SK-N-SH treated with all-trans-retinoic acid at 6 μM for 48 hours (cell line): ENCODE measurements around the gene ACOX1.

ENCODE experiments used
- ATAC-seq: fragments of 200-7000 bp; cut with Tn5 transposase; 3 replicates; pipeline ENCODE4 v1.9.1; 2020; ENCODE audit warnings: mild to moderate bottlenecking, moderate library complexity
- CSDC2 ChIP-seq: fragments of 250-450 bp; sonication (Bioruptor Pico); IDR thresholded peaks from 2 replicates; pipeline ENCODE4 v1.5.0; 2020; ENCODE audit warnings: mild to moderate bottlenecking, moderate library complexity
- ESRRG ChIP-seq: fragments of 250-450 bp; sonication (Bioruptor Pico); IDR thresholded peaks from 2 replicates; pipeline ENCODE4 v1.6.1; 2021; ENCODE audit warnings: mild to moderate bottlenecking
- GLIS3 ChIP-seq: fragments of 250-450 bp; sonication (Bioruptor Pico); IDR thresholded peaks from 2 replicates; pipeline ENCODE4 v1.5.0; 2020; ENCODE audit warnings: mild to moderate bottlenecking, moderate library complexity
- ISL1 ChIP-seq: fragments of 250-450 bp; sonication (Bioruptor Pico); IDR thresholded peaks from 2 replicates; pipeline ENCODE4 v2.1.2; 2022; ENCODE audit warnings: mild to moderate bottlenecking, moderate library complexity
- OSR1 ChIP-seq: fragments of 250-450 bp; sonication (Bioruptor Pico); IDR thresholded peaks from 2 replicates; pipeline ENCODE4 v1.8.0; 2022; ENCODE audit warnings: moderate library complexity, mild to moderate bottlenecking, inconsistent platforms
- PPARA ChIP-seq: fragments of 250-450 bp; sonication (Bioruptor Pico); IDR thresholded peaks from 2 replicates; pipeline ENCODE4 v1.5.0; 2020; ENCODE audit warnings: mild to moderate bottlenecking, borderline replicate concordance
- RARB ChIP-seq: fragments of 250-450 bp; sonication (Bioruptor Pico); IDR thresholded peaks from 2 replicates; pipeline ENCODE4 v1.8.0; 2021; ENCODE audit warnings: mild to moderate bottlenecking, moderate library complexity
- SNAI2 ChIP-seq: fragments of 250-450 bp; sonication (Bioruptor Pico); IDR thresholded peaks from 2 replicates; pipeline ENCODE4 v1.5.0; 2020; ENCODE audit warnings: mild to moderate bottlenecking, moderate library complexity
- ZC3H10 ChIP-seq: fragments of 250-450 bp; sonication (Bioruptor Pico); IDR thresholded peaks from 2 replicates; pipeline ENCODE4 v1.5.1; 2021; ENCODE audit warnings: mild to moderate bottlenecking, moderate library complexity
- ZFP3 ChIP-seq: fragments of 250-450 bp; sonication (Bioruptor Pico); IDR thresholded peaks from 2 replicates; pipeline ENCODE4 v1.5.0; 2020; ENCODE audit warnings: mild to moderate bottlenecking, moderate library complexity
- ZFP30 ChIP-seq: fragments of 450-650 bp; formaldehyde crosslinking; IDR thresholded peaks from 2 replicates; pipeline ENCODE4 v1.5.0; 2022; ENCODE audit warnings: mild to moderate bottlenecking, moderate library complexity
- ZNF565 ChIP-seq: fragments of 450-650 bp; formaldehyde crosslinking; conservative IDR thresholded peaks from 2 replicates; pipeline ENCODE4 v1.5.0; 2020; ENCODE audit warnings: low read depth, mild to moderate bottlenecking, moderate library complexity
- ZNF70 ChIP-seq: fragments of 450-650 bp; formaldehyde crosslinking; IDR thresholded peaks from 2 replicates; pipeline ENCODE4 v1.5.0; 2020; ENCODE audit warnings: mild to moderate bottlenecking, moderate library complexity
- TF ChIP-seq, protein P1 (sequence below): fragments of 250-450 bp; sonication (Bioruptor Pico); IDR thresholded peaks from 2 replicates; pipeline ENCODE4 v1.5.1; 2021; ENCODE audit warnings: mild to moderate bottlenecking, moderate library complexity
- TF ChIP-seq, protein P2 (sequence below): fragments of 250-450 bp; sonication (Bioruptor Pico); IDR thresholded peaks from 2 replicates; pipeline ENCODE4 v1.8.0; 2021; ENCODE audit warnings: low read depth, mild to moderate bottlenecking, moderate library complexity, borderline replicate concordance

The ACOX1 gene

DNA sequence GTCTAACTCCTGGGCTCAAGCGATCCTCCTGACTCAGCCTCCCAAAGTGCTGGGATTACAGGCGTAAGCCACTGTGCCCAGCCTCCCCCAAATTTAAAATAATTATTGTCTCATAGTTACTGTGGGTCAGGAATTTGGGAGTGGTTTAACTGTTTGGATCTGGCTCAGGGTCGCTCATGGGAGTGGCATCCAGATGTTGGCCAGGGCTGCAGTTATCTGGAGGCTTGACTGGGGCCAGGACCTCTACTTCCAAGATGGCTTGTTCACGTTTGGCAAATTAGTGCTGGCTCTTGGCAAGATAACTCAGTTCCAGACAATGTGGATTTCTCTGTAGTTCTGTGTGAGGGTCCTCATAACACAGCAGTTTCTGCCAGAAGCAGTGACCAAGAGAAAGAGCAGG, 8.1 kb upstream of the ACOX1 start:
- TF ChIP-seq ISL1 (CRISPR knock-in tag) (no peak), RARB (CRISPR knock-in tag) (no peak), ESRRG (CRISPR knock-in tag) (no peak), OSR1 (CRISPR knock-in tag) (no peak)
- no peak for ATAC-seq

DNA sequence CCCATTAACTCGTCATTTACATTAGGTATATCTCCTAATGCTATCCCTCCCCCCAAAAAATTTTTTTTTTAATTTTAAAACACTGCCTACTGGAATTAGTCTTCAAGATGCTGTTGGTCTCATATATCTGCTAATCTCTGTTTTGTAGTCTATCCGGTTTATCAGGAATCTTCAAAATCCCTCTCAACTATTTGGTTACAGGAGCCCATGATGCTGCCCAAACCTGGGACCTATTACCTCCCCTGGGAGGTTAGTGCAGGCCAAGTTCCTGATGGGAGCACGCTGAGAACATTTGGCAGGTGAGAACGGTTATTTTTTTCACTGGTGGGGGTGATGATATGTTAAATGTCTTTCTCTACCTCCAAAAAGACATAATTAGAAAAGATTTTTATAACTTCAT, 7.0 kb upstream of the ACOX1 start:
- TF ChIP-seq CSDC2: no peak
- TF ChIP-seq RARB (CRISPR knock-in tag): no peak
- ATAC-seq: no peak

DNA sequence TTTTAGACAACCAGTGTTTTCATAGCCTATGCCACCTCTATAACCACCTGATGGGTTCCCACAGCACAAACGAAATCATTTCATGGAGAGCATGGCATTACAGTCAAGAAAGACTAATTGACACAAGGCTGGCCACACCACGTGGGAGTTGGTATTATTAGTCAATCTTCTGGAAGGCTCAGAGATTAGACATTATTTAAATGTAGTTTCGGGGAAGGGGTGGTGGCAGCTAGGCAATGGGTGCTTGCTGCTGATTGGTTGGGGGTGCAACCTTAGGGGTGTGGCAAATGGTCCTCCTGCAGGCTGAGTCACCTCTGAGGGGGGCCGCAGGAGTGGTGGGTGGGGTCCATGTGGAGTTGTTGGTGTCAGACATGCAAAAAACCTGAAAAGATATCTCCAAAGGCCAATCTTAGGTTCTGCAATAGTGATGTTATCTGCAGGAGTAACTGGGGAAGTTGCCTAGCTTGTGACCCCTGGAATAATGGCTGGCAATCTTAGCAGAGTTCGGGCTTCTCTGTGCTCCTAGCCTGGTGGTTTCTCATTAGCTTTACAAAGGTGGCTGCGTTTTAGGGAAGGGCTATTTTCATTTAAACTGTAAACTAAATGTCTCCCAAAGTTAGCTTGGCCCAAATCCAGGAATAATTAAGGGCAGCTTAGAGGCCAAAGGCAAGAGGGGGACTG, 4.7 kb upstream of the ACOX1 start:
- no peak for ATAC-seq
- TF ChIP-seq OSR1 (CRISPR knock-in tag) (no peak), GLIS3 (CRISPR knock-in tag) (no peak), ZFP3 (no peak), ZFP30 (CRISPR knock-in tag) (no peak), ZNF70 (CRISPR knock-in tag) (no peak), RARB (CRISPR knock-in tag) (no peak), ESRRG (CRISPR knock-in tag) (no peak), PPARA (no peak), ZC3H10 (no peak)
- TF ChIP-seq, protein P1, sequence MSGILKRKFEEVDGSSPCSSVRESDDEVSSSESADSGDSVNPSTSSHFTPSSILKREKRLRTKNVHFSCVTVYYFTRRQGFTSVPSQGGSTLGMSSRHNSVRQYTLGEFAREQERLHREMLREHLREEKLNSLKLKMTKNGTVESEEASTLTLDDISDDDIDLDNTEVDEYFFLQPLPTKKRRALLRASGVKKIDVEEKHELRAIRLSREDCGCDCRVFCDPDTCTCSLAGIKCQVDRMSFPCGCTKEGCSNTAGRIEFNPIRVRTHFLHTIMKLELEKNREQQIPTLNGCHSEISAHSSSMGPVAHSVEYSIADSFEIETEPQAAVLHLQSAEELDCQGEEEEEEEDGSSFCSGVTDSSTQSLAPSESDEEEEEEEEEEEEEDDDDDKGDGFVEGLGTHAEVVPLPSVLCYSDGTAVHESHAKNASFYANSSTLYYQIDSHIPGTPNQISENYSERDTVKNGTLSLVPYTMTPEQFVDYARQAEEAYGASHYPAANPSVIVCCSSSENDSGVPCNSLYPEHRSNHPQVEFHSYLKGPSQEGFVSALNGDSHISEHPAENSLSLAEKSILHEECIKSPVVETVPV (CRISPR knock-in tag): no peak
- TF ChIP-seq, protein P2, sequence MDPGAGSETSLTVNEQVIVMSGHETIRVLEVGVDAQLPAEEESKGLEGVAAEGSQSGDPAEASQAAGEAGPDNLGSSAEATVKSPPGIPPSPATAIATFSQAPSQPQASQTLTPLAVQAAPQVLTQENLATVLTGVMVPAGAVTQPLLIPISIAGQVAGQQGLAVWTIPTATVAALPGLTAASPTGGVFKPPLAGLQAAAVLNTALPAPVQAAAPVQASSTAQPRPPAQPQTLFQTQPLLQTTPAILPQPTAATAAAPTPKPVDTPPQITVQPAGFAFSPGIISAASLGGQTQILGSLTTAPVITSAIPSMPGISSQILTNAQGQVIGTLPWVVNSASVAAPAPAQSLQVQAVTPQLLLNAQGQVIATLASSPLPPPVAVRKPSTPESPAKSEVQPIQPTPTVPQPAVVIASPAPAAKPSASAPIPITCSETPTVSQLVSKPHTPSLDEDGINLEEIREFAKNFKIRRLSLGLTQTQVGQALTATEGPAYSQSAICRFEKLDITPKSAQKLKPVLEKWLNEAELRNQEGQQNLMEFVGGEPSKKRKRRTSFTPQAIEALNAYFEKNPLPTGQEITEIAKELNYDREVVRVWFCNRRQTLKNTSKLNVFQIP: no peak

DNA sequence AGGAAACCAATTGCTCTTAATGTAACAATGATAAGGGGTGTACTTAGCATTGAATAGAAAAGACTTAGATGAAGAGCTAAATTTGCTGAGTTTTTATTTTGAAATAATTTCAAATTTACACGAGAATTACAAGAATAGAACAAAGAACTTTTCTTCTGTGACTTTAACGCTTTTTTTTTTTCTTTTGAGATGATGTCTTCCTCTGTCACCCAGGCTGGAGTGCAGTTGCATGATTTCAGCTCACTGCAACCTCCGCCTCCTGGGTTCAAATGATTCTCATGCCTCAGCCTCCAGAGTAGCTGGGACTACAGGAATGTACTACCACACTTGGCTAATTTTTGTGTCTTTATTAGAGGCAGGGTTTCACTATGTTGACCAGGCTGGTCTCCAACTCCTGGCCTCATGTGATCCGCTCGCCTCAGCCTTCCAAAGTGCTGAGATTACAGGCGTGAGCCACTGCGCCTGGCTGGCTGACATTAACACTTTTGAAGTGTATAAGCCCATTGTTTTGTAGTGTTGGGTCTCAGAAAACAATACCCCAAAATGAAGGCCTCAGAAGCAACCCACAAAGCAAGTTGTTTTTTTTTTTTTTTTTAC, 2.2 kb upstream of the ACOX1 start:
- no peak for TF ChIP-seq ZNF565
- no peak for TF ChIP-seq ZFP3
- no peak for ATAC-seq

DNA sequence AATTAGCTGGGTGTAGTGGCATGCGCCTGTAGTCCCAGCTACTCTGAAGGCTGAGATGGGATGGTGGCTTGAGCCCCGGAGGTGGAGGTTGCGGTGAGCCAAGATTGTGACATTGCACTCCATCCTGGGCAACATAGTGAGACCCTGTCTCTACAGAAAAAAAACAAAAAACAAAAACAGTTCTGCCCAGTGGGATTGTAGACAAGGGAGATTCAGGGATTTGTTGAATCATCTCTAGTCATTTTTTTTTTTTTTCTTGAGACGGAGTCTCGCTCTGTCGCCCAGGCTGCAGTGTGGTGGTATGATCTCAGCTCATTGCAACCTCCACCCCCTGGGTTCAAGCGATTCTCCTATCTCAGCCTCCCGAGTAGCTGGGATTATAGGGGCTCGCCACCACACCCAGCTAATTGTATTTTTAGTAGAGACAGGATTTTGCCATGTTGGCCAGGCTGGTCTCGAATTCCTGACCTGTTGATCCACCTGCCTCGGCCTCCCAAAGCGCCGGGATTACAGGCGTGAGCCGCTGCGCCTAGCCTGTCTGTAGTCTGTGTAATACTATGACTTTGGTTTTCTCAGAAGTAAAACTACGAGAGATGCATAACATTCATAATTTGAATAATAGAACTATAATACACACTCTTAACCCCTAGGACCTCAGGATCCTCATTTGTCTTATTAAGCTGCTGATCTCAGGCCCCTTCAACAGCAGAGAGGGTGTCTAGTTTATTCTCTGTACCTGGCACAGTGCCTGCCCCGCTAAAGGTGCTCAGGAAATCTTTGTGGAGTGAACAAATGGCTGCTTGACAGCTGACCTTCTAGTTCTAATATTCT, 1.4 kb upstream of the ACOX1 start:
- TF ChIP-seq SNAI2 (CRISPR knock-in tag) (no peak), ESRRG (CRISPR knock-in tag) (0 out of 2 replicates have a peak, but pooled peaks have one; percentile 1), ZNF565 (no peak)
- no peak for ATAC-seq

DNA sequence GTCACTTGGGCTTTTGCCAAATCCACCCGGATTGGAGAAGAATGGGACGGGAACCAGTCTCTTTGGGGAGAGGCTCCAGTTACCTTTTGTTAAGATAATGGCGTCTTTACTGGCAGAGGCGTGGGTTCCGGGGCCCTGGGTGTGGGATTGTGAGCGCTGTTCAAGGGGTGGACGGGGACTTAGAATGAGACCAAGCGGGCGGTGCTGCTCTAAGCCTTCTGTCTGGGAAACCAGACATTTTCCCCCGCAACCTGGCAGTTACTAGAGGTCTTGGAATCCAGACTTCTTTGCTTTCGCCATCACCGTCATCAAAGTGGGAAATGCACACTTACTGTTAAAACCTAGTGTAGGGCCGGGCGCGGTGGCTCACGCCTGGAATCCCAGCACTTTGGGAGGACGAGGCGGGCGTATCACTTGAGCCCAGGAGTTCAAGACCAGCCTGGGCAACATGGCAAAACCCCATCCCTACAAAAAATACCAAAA, 780 bp upstream of the ACOX1 start:
- TF ChIP-seq SNAI2 (CRISPR knock-in tag) (no peak), ZFP3 (peak; percentile 14; the same call in 1 of the 2 replicates), ZFP30 (CRISPR knock-in tag) (no peak), ZNF565 (no peak), RARB (CRISPR knock-in tag) (peak; percentile 3; the same call in 1 of the 2 replicates), ESRRG (CRISPR knock-in tag) (0 out of 2 replicates have a peak, but pooled peaks have one; percentile 3), CSDC2 (no peak), ZC3H10 (no peak)
- TF ChIP-seq, protein P1 (CRISPR knock-in tag): peak; percentile 85; the same call in 1 of the 2 replicates
- TF ChIP-seq, protein P2: 0 out of 2 replicates have a peak, but pooled peaks have one; percentile 7
- ATAC-seq: peak; percentile 40
